ENCODE results near the gene DHRSX. TPM values are rescaled to one million over a fixed set of nuclear protein-coding genes. Genes with fewer than 3 reads are reported as not detected.
"Not testable (repeated sequence)": the region's sequence is repeated elsewhere in the genome, so short reads cannot be mapped to it uniquely, and the experiment has no call there.

The DHRSX gene
- total RNA-seq, 1 donor from 2014 or later, result 40.7 TPM

- DNase-seq (ENCODE audit: low read depth), result no peak
Measured at GRCh38 chrX:2498781-2499302, 1.9 kb downstream of the DHRSX start.

- no peak for DNase-seq (ENCODE audit: low read depth)
Measured at GRCh38 chrX:2497961-2498780, 2.6 kb downstream of the DHRSX start.

GRCh38 chrX:2495595-2495994, 5.2 kb downstream of the DHRSX start:
- DNase-seq (ENCODE audit: low read depth), result no peak

GRCh38 chrX:2492531-2493218, 8.1 kb downstream of the DHRSX start:
- no peak for DNase-seq (ENCODE audit: low read depth)

- DNase-seq (ENCODE audit: low read depth), result no peak
Measured at GRCh38 chrX:2490634-2491033, 10.1 kb downstream of the DHRSX start.

- no peak for DNase-seq (ENCODE audit: low read depth)
Measured at GRCh38 chrX:2489446-2490445, 11.0 kb downstream of the DHRSX start.

- DNase-seq (ENCODE audit: low read depth), result no peak
Measured at GRCh38 chrX:2488621-2489285, 12.0 kb downstream of the DHRSX start.

- DNase-seq (ENCODE audit: low read depth), result no peak
Measured at GRCh38 chrX:2487366-2487765, 13.4 kb downstream of the DHRSX start.

- DNase-seq (ENCODE audit: low read depth), result no peak
Measured at GRCh38 chrX:2486476-2487133, 14.2 kb downstream of the DHRSX start.

GRCh38 chrX:2485789-2486345, 14.9 kb downstream of the DHRSX start:
- no peak for DNase-seq (ENCODE audit: low read depth)

GRCh38 chrX:2484721-2485648, 15.8 kb downstream of the DHRSX start:
- no peak for DNase-seq (ENCODE audit: low read depth)

- no peak for DNase-seq (ENCODE audit: low read depth)
Measured at GRCh38 chrX:2484256-2484655, 16.5 kb downstream of the DHRSX start.

- no peak for DNase-seq (ENCODE audit: low read depth)
Measured at GRCh38 chrX:2483398-2484060, 17.2 kb downstream of the DHRSX start.

- not testable (repeated sequence) for DNase-seq (ENCODE audit: low read depth)
Measured at GRCh38 chrX:2481597-2481996, 19.2 kb downstream of the DHRSX start.

GRCh38 chrX:2479982-2480381, 20.8 kb downstream of the DHRSX start:
- not testable (repeated sequence) for DNase-seq (ENCODE audit: low read depth)

GRCh38 chrX:2479420-2479780, 21.4 kb downstream of the DHRSX start:
- DNase-seq (ENCODE audit: low read depth), result no peak

GRCh38 chrX:2478546-2479419, 22.0 kb downstream of the DHRSX start:
- DNase-seq (ENCODE audit: low read depth), result no peak

All from myocyte (in vitro differentiated cells).